Astrocyte (in vitro differentiated cells and primary cell): Measurements from ENCODE around the gene KNDC1. TPM values are rescaled to one million over a fixed set of nuclear protein-coding genes. Genes with fewer than 3 reads are reported as not detected.

ENCODE experiments used
- DNase-seq: peaks from one replicate; pipeline ENCODE4 v3.0.0-alpha.2; 2010; ENCODE audit warnings: low read depth
- FAIRE-seq: peaks from 2 replicates; lab custom pipeline; 2011; peaks lifted over from hg19 to GRCh38; lab: Jason Lieb, UNC
- H2AFZ ChIP-seq: 2 replicates; pipeline ENCODE4 v1.6.0; 2012; ENCODE audit warnings: low read depth, low read length, inconsistent platforms
- H3K27ac ChIP-seq: 2 replicates; pipeline ENCODE4 v1.5.1; 2011; ENCODE audit warnings: low read depth, low read length, inconsistent platforms
- H3K27me3 ChIP-seq: 2 replicates; pipeline ENCODE4 v1.6.0; 2011; ENCODE audit warnings: low read length, inconsistent platforms; ENCODE audit not compliant: insufficient read depth
- H3K36me3 ChIP-seq: 2 replicates; pipeline ENCODE4 v1.5.1; 2011; ENCODE audit warnings: low read length, inconsistent platforms; ENCODE audit not compliant: insufficient read depth
- H3K4me1 ChIP-seq: 2 replicates; pipeline ENCODE4 v1.5.1; 2011; ENCODE audit warnings: low read length, inconsistent platforms; ENCODE audit not compliant: insufficient read depth
- H3K4me2 ChIP-seq: 2 replicates; pipeline ENCODE4 v1.6.0; 2012; ENCODE audit warnings: low read length, inconsistent platforms
- H3K4me3 ChIP-seq: 2 replicates; pipeline ENCODE4 v1.5.1; 2011; ENCODE audit warnings: low read depth, mild to moderate bottlenecking, low read length, inconsistent platforms; ENCODE audit not compliant: insufficient read depth
- H3K79me2 ChIP-seq: 2 replicates; pipeline ENCODE4 v1.6.0; 2012; ENCODE audit warnings: mild to moderate bottlenecking, low read length, inconsistent platforms; ENCODE audit not compliant: insufficient read depth
- H3K9ac ChIP-seq: 2 replicates; pipeline ENCODE4 v1.6.0; 2012; ENCODE audit warnings: mild to moderate bottlenecking, low read length, inconsistent platforms
- H3K9me3 ChIP-seq: 2 replicates; pipeline ENCODE4 v1.5.1; 2012; ENCODE audit warnings: low read depth, mild to moderate bottlenecking, low read length, inconsistent platforms; ENCODE audit not compliant: insufficient read depth
- H4K20me1 ChIP-seq: 2 replicates; pipeline ENCODE4 v1.6.0; 2012; ENCODE audit warnings: low read length, inconsistent platforms; ENCODE audit not compliant: insufficient read depth
- H3K27ac Mint-ChIP-seq: one replicate; pipeline ENCODE4 v1.8.0; 2021; ENCODE audit warnings: mild to moderate bottlenecking, mixed read lengths; ENCODE audit not compliant: unreplicated experiment
- H3K27me3 Mint-ChIP-seq: one replicate; pipeline ENCODE4 v1.8.0; 2021; ENCODE audit warnings: low read depth, mixed read lengths; ENCODE audit not compliant: unreplicated experiment
- H3K36me3 Mint-ChIP-seq: one replicate; pipeline ENCODE4 v1.8.0; 2021; ENCODE audit warnings: low read depth, mixed read lengths; ENCODE audit not compliant: unreplicated experiment
- H3K4me1 Mint-ChIP-seq: one replicate; pipeline ENCODE4 v1.8.0; 2021; ENCODE audit warnings: low read depth, mixed read lengths; ENCODE audit not compliant: unreplicated experiment
- H3K4me3 Mint-ChIP-seq: one replicate; pipeline ENCODE4 v1.8.0; 2021; ENCODE audit warnings: mild to moderate bottlenecking, moderate library complexity, mixed read lengths; ENCODE audit not compliant: unreplicated experiment
- H3K9me3 Mint-ChIP-seq: one replicate; pipeline ENCODE4 v1.8.0; 2021; ENCODE audit warnings: mild to moderate bottlenecking, mixed read lengths; ENCODE audit not compliant: unreplicated experiment
- EZH2 ChIP-seq: IDR thresholded peaks from 2 replicates; pipeline ENCODE4 v1.6.1; 2012; ENCODE audit warnings: mild to moderate bottlenecking, low read length, inconsistent platforms; ENCODE audit not compliant: insufficient read depth
- total RNA-seq: library from RNA; stranded (reverse); gene quantifications from 2 replicates; pipeline ENCODE4 v1.2.1, GENCODE V29; 2021
- TF ChIP-seq, protein P1 (sequence below): IDR thresholded peaks from 2 replicates; pipeline ENCODE4 v1.5.1; 2011; ENCODE audit warnings: low read depth, mild to moderate bottlenecking, inconsistent platforms, low read length, moderate library complexity; ENCODE audit not compliant: insufficient read depth

Gene KNDC1
- total RNA-seq, 1 donor from 2014 or later: 2.6 TPM

DNA sequence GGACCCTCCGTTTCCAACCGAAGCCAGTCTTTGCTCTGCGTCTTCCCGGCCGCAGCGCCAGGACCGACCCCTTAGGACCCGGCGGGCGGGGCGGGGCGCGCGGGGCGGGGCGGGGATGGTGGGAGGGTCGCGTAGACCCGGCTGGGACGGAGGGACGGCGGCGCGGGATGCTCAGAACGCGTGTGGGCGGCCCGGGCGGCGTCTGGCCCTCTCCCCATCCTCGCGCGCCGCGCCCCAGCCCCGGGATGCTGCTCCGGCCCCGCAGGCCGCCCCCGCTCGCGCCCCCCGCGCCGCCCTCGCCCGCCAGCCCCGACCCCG lies 70.0 kb downstream of the KNDC1 start, which contains the start of gene UTF1:
TSS of gene UTF1 (plus strand) at position 174 of the 318 bp plus-strand sequence. CDS start at position 246, 72 bp downstream.
- Histone ChIP-seq H2AFZ (no peak within 1 kb of the TSS), H3K4me1 (no peaks in the 10 kb centered on the region), H4K20me1 (no peaks in the 10 kb centered on the region), H3K4me2 (no peak within 1 kb of the TSS), H3K9ac (no peak within 1 kb of the TSS), H3K27me3 (peaks cover 43% of the 10 kb centered on the region), H3K4me3 (no peak within 1 kb of the TSS), H3K9me3 (no peaks in the 10 kb centered on the region), H3K27ac (no peak within 1 kb of the TSS), H3K79me2 (no peaks in the 10 kb centered on the region), H3K36me3 (no peaks in the 10 kb centered on the region)
- Mint-ChIP-seq H3K9me3 (peaks cover 5% of the 10 kb centered on the region), H3K4me1 (peaks cover 5% of the 10 kb centered on the region), H3K4me3 (peak within 1 kb of the TSS; percentile 69), H3K27me3 (peaks cover 68% of the 10 kb centered on the region), H3K36me3 (no peaks in the 10 kb centered on the region), H3K27ac (peak within 1 kb of the TSS; percentile 34)
- DNase-seq (no peak), FAIRE-seq (no peak)
- TF ChIP-seq, protein P1, sequence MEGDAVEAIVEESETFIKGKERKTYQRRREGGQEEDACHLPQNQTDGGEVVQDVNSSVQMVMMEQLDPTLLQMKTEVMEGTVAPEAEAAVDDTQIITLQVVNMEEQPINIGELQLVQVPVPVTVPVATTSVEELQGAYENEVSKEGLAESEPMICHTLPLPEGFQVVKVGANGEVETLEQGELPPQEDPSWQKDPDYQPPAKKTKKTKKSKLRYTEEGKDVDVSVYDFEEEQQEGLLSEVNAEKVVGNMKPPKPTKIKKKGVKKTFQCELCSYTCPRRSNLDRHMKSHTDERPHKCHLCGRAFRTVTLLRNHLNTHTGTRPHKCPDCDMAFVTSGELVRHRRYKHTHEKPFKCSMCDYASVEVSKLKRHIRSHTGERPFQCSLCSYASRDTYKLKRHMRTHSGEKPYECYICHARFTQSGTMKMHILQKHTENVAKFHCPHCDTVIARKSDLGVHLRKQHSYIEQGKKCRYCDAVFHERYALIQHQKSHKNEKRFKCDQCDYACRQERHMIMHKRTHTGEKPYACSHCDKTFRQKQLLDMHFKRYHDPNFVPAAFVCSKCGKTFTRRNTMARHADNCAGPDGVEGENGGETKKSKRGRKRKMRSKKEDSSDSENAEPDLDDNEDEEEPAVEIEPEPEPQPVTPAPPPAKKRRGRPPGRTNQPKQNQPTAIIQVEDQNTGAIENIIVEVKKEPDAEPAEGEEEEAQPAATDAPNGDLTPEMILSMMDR: no peak
- TF ChIP-seq EZH2: no peak

DNA sequence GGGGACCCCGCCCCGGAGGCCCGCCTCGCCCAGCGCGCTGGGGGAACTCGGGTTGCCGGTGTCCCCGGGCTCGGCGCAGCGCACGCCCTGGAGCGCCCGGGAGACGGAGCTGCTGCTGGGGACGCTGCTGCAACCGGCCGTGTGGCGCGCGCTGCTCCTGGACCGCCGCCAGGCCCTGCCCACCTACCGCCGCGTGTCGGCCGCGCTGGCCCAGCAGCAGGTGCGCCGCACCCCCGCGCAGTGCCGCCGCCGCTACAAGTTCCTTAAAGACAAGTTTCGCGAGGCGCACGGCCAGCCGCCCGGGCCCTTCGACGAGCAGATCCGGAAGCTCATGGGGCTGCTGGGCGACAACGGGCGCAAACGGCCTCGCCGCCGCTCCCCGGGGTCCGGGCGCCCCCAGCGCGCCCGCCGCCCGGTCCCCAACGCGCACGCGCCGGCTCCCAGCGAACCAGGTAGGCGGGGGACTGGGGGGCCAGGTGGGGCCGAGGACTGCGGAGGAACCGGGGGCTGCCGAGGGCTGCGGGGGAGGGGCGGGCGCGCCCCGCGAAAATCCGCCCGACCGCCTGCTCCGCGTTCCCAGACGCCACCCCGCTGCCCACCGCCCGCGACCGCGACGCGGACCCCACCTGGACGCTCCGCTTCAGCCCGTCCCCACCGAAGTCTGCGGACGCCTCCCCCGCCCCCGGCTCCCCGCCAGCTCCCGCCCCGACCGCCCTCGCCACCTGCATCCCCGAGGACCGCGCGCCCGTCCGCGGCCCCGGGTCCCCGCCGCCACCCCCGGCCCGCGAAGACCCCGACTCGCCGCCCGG lies 70.6 kb downstream of the KNDC1 start:
- peaks cover 70% of the 10 kb centered on the region for H3K27me3 Mint-ChIP-seq
- peaks cover 43% of the 10 kb centered on the region for H3K27me3 ChIP-seq
- no peak overlapping the region for H2AFZ ChIP-seq
- no peak overlapping the region for H3K27ac Mint-ChIP-seq
- no peak overlapping the region for H3K9ac ChIP-seq
- H4K20me1 ChIP-seq: no peaks in the 10 kb centered on the region
- no peak overlapping the region for H3K4me3 ChIP-seq
- peaks cover 5% of the 10 kb centered on the region for H3K9me3 Mint-ChIP-seq
- no peaks in the 10 kb centered on the region for H3K4me1 ChIP-seq
- no peaks in the 10 kb centered on the region for H3K9me3 ChIP-seq
- TF ChIP-seq, protein P1: no peak
- TF ChIP-seq EZH2: peak; percentile 17
- no peak for DNase-seq
- peaks cover 5% of the 10 kb centered on the region for H3K4me1 Mint-ChIP-seq
- FAIRE-seq: no peak
- no peak overlapping the region for H3K27ac ChIP-seq
- H3K36me3 ChIP-seq: no peaks in the 10 kb centered on the region
- no peaks in the 10 kb centered on the region for H3K36me3 Mint-ChIP-seq
- H3K4me2 ChIP-seq: no peak overlapping the region
- no peak overlapping the region for H3K4me3 Mint-ChIP-seq
- H3K79me2 ChIP-seq: no peaks in the 10 kb centered on the region
